ENCODE data around the gene KRTAP2-3.

Gene KRTAP2-3

DNA sequence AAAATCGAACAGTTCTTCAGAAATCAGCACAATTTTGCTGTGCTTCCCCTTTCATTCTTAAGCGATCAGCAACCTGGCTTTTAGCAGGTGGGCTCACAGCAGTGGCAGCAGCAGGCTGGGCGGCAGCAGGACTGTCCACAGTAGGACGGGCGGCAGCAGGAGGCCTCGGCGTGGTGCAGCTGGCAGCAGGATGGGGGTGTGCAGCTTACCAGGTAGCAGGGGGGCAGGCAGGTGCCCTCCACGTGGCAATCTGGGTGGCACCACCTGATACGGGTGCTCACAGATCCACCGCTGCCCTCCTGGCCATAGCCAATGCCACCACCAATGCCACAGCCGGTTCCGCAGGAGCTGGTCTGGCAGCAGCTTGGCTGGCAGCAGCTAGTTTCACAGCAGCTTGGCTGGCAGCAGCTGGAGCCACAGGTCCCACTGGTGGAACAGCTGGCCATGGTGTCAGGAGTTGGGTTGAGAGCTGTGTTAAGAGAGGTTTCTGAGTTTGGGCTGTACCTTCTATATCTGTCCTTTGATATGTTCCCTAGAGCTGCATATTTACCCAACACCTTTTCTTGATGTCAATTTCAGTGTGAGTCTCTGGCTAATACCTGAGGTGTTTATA is 30.2 kb downstream of the KRTAP2-3 start, which contains the start of gene KRTAP1-4:
Gene KRTAP1-4, minus strand, starts transcription at position 563 of the 613 bp plus-strand sequence. Its CDS starts 117 bp downstream, at position 446.
- no peak for DNase-seq (ENCODE audit: low read depth)

DNA sequence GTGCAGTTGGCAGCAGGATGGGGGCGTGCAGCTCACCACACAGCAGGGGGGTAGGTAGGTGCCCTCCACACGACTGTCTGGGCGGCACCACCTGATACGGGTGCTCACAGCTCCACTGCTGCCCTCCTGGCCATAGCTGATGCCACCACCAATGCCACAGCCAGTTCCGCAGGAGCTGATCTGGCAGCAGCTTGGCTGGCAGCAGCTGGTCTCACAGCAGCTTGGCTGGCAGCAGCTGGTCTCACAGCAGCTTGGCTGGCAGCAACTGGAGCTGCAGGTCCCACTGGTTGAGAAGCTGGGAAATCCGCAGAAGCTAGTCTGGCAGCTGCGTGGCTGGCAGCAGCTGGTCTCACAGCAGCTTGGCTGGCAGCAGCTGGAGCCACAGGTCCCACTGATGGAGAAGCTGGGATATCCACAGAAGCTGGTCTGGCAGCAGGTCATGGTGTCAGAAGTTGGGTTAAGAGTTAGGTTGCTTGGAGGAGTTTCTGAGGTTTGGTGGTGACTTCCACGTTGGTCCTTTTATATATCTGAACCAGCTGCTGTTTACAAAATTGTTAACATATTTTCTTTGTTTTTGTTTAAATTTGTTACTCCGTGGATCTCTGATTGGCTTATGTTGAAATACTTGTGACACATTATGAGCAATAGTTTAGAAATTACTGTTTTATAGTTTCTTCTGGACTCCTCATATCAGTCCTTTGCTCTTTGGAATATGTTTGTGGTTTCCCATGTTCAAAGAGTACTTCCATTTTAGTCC is 33.0 kb downstream of the KRTAP2-3 start, which contains the start of gene KRTAP1-5:
Gene KRTAP1-5, minus strand, starts transcription at position 494 of the 757 bp plus-strand sequence. Its CDS starts 53 bp downstream, at position 441.
- DNase-seq (ENCODE audit: low read depth): no peak

DNA sequence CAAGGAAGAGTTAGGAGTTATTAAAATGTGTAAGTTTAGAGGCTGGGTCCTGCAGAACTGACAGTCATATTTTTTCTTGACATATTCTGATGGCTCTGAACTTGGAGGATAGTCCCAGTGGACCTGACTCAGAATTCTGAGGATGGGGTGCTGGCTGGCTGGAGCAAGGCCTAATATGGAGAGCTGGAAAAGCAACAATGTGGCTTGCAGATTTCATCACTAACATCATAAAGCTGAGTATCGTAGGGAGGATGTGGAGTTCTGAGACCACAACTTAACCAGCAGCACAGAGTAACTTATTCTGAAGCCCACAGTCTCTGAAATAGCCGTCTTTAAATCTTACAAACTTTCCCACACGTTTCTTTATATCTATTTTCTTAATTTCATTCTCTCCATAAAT is 35.2 kb downstream of the KRTAP2-3 start:
- DNase-seq (ENCODE audit: low read depth): no peak

DNA sequence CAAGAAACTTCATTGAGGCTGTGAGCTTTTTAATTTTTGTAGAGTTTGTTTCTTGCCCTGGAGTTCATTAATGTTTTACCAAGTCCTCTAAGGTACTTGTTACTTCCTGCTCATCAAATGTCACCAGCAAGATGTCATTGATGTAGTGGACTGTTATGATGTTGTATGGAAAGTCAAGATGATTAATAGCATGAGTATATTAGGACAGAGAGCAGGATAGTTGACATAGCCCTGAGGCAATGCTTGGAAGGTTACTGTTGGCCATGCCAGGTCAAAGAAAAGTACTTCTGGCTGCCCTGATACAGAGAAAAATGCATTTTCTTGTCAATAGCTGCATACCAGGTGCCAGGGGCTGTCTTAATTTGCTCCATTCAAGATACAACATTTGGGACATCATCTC is 39.6 kb downstream of the KRTAP2-3 start:
- no peak for DNase-seq (ENCODE audit: low read depth)

DNA sequence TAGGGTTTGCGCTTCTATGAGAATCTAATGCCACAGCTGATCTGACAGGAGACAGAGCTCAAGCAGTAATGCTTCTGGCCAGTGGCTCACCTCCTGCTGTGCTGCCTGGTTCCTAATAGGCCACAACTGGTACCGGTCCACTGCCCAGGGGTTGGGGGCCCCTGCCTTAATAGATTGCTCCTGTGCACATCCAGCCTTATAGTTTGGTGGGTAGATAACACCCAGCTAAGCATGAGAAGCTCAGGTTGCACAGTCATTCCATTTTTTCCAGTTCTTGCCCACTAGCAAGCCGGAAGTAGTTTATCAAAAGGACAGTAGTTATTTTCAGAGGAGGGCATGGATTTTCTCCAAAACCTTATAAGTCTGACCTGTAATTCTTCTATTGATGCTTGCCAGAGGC is 40.5 kb downstream of the KRTAP2-3 start:
- DNase-seq (ENCODE audit: low read depth): no peak

DNA sequence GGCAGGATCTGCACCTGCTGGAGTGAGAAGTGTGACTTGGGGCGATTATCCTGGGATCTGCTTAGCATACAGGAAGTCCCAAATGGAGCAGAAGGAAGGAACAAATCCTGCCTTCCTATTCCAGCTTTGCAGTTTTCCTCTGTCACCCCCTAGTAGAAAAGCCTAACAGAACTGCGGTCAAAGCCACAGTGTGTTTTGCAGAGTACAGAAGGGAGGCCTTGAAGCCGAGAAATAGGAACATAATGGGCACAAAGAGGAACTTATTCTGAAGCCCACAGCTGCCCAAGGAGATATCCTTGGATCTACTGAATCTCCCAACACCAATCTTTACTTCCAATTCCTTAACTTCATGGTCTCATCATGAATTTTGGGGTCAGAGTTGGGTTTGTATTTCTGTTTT is 41.4 kb downstream of the KRTAP2-3 start:
- no peak for DNase-seq (ENCODE audit: low read depth)

DNA sequence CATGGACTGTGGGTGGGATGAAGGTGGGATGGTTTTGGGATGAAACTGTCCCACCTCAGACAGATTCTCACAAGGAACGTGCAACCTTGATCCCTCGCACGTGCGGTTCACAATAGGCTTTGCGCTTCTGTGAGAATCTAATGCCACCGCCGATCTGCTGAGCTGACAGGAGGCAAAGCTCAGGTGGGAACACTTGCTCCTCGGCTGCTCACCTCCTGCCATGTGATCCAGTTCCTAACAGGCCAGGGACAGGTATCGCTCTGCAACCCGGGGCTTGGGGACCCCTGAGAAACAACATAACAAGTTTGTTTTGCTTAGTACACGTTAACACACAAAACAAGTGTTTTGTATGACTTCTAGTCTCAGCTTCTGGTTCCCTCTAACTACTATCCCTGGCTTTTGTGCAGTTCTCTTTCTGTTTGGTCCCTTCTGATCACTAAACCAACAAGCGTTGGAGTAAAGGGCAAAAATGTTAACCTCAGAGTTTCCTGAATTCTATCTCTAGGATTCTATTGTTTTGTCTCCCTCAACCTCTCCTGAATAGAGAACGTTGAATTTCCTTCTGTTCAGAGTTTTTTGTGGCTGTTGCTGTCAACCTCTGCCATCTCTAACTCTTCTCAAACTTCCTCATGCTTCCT is 43.2 kb downstream of the KRTAP2-3 start:
- DNase-seq (ENCODE audit: low read depth): no peak

DNA sequence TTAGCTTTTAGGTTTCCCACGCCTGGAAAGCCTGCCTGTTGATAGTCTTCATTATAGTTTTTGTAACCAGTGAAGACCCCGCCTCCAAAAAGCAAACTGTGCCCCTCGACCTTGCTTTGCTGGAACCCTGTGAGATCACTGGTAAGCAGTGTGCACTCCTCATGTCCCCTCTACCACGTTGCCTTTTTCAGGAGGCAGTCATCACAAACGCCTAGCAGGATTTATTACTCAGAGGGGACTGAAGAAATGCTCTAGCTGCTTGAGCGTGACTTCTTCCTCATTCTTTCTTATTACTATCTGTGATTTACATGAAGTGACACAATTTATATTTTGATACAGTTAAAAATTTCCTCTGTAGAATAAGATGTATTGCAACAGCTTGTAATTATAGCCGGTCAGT is 44.5 kb downstream of the KRTAP2-3 start:
- no peak for DNase-seq (ENCODE audit: low read depth)

DNA sequence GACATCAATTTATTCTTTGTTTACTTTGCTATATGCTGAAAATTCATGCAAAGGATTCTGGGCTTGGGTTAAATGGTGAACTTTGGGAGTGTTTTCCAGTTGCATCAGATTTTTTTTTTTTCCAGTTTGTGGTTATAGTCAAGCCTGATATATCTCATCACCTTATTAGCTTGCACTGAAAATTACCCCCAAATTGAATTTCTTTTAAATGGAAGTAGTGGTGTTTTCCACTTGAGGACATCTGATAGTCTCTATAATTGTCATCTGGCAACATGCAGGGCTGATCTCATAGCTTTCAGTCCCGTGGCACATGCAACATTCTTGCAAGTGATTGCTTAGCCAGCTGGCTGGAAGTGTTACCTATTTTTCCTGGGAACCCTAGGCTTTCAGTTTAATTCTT is 46.3 kb downstream of the KRTAP2-3 start:
- no peak for DNase-seq (ENCODE audit: low read depth)

DNA sequence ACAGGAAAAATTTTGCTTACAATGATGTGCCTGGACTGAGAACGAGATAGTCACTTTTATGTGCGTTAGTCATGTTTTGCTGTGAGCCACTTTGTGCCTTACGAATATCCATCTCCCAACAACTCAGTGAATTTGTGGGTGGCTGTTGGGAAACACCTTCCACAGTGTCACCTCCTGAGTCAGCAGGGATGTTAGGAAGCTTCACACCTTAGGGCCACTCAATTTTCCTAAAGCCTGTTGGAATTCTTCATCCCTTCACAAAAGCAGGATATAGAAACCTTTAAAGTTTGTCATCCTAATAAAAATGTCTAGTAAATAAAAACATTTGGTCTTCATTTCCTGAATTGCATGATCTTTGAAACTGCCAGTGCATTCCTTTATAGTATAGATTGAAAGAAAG is 46.7 kb downstream of the KRTAP2-3 start:
- no peak for DNase-seq (ENCODE audit: low read depth)

DNA sequence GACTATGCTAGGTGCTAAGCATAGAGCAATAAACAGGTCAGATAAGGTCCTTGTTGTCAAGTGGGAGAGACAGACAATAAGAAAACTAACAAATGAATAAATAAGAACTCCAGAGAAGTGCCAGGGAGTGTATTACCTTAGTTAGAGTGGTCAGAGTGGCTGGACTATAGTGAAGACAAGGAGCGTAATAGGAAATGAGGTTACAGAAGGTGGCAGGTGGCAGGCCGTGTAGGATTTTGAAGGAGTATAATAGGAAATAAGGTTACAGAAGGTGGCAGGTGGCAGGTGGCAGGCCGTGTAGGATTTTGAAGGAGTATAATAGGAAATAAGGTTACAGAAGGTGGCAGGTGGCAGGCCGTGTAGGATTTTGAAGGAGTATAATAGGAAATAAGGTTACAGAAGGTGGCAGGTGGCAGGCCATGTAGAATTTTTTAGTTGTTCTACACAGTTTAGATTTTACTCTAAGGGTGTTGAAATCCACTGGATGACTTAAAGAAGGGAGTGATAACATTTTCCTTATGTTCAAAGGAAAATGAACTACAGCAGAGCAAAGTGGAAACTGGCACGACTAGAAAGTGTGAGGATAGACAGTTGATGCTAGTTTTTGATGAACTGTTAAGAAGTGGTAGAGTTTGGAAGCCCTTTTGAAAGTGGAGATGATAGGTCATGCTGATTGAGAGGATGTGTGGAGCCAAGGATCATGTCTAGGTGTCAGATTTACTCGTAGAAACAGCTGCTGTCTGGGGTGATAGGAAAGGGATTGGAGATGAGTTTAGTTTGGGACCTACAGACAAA is 47.4 kb downstream of the KRTAP2-3 start:
- no peak for DNase-seq (ENCODE audit: low read depth)

DNA sequence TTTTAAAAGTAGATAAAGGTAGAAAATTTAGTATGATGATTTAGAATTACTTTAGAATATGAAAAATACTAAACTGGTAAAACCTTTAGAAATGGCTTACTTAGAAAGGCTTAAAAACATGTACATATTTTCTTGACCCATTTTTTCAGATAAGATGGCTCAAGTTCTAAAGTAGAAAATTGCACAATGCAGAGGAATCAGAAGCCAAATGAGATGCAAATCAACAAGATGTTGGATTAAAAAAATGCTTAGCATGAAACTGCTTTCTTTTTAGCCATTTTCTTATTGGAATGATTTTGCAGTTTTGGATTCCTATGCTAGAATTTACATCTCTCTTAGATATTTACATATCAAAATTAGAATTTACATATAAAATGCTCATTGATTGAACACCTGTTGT is 49.5 kb downstream of the KRTAP2-3 start:
- DNase-seq (ENCODE audit: low read depth): no peak

DNA sequence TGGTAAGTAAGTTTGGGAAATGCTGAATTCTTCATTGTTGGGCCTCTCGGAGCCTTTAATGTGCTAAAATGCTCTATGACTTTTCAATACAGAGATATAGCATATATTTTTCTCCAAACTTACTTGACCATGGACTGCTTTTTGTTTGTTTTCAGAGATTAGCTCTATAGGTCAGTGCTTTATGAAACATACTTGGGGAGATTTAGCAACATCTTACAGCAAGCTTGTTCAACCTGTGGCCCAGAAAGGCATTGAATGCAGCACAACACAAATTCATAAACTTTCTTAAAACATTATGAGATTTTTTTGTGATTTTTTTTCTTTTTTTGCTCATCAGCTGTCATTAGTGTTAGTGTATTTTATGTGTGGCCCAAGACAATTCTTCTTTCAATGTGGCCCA is 50.0 kb downstream of the KRTAP2-3 start:
- no peak for DNase-seq (ENCODE audit: low read depth)

DNA sequence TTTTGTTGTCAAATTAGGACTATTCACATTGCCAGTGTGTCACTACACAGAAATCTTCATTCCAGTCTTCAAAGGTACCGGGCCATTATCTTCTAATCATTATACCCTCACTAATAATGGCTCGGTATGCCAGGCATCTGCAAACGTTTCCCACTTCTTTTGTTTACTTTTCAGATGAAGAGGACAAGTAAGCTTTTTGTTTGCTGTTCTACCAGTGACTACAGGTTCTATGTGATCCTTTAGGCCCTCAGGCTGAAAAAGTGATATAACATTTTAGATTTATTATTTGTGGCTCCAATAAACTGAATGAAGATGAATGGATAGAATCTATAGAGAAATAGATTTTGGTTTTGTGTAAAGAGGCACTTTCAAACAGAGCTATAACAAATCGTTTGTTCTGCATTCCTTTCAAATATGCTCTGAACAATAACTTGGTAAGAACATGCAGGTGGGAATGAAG is 50.6 kb downstream of the KRTAP2-3 start:
- DNase-seq (ENCODE audit: low read depth): no peak

Measured in stimulated activated CD8-positive, alpha-beta memory T cell treated with anti-CD3 and anti-CD28 coated beads, Interleukin-15, amount 100 ng/mL, for 1 hour (primary cell).